WI38 (cell line): ENCODE measurements around the gene CDK9.
"Not testable (repeated sequence)": the region's sequence is repeated elsewhere in the genome, so short reads cannot be mapped to it uniquely, and the experiment has no call there.

Experiments used
- H3K4me3 ChIP-seq: 2 replicates; pipeline ENCODE4 v1.5.1; 2011; ENCODE audit warnings: low read depth, mild to moderate bottlenecking, control low read depth, low read length
- TF ChIP-seq, protein P1 (sequence below): IDR thresholded peaks from 2 replicates; pipeline ENCODE4 v1.5.1; 2012; ENCODE audit warnings: low read depth, mild to moderate bottlenecking, control low read depth, low read length

Gene CDK9

DNA sequence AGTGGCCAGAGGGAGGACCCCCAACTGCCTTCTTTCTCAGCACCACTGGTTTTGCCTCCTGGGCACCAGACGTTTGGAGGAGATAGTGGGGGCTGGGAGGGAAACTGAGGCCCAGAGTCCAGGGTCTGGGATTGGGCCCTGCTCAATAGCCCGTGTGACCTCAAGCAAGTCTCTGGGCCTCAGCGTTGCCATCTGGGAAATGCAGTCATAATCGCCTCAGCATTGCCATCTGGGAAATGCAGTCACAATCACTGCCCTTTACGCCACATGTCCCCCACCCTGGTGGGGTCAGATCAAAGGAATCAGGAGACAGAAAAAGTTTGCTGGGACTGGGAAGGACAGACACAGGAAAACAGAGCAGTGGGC, 8.9 kb upstream of the CDK9 start:
- TF ChIP-seq, protein P1, sequence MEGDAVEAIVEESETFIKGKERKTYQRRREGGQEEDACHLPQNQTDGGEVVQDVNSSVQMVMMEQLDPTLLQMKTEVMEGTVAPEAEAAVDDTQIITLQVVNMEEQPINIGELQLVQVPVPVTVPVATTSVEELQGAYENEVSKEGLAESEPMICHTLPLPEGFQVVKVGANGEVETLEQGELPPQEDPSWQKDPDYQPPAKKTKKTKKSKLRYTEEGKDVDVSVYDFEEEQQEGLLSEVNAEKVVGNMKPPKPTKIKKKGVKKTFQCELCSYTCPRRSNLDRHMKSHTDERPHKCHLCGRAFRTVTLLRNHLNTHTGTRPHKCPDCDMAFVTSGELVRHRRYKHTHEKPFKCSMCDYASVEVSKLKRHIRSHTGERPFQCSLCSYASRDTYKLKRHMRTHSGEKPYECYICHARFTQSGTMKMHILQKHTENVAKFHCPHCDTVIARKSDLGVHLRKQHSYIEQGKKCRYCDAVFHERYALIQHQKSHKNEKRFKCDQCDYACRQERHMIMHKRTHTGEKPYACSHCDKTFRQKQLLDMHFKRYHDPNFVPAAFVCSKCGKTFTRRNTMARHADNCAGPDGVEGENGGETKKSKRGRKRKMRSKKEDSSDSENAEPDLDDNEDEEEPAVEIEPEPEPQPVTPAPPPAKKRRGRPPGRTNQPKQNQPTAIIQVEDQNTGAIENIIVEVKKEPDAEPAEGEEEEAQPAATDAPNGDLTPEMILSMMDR = no peak
- no peak overlapping the region for H3K4me3 ChIP-seq

DNA sequence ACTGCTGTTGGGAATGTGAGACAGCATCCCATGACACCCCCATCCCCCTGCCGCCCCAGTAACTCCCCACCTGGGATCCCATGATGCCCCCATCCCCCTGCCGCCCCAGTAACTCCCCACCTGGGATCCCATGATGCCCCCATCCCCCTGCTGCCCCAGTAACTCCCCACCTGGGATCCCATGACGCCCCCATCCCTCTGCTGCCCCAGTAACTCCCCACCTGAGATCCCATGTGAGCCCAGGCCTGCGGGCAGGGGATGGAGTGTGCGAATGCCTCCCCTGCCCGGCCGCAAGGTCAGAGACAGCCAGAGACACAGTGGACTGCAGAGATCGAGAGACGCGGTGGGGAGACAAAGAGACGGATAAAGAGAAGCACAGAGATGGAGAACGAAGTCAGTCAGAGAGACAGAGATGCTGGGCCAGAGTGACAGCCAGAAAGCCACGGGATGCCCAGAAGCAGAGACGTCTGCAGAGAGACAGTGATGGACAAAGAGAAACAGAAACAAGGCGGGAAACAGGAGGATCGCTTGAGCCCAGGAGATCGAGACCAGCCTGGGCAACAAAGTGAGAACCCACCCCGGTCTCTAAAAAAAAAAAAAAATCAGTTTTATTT, 8.4 kb upstream of the CDK9 start:
- no peak overlapping the region for H3K4me3 ChIP-seq
- TF ChIP-seq, protein P1 = no peak

DNA sequence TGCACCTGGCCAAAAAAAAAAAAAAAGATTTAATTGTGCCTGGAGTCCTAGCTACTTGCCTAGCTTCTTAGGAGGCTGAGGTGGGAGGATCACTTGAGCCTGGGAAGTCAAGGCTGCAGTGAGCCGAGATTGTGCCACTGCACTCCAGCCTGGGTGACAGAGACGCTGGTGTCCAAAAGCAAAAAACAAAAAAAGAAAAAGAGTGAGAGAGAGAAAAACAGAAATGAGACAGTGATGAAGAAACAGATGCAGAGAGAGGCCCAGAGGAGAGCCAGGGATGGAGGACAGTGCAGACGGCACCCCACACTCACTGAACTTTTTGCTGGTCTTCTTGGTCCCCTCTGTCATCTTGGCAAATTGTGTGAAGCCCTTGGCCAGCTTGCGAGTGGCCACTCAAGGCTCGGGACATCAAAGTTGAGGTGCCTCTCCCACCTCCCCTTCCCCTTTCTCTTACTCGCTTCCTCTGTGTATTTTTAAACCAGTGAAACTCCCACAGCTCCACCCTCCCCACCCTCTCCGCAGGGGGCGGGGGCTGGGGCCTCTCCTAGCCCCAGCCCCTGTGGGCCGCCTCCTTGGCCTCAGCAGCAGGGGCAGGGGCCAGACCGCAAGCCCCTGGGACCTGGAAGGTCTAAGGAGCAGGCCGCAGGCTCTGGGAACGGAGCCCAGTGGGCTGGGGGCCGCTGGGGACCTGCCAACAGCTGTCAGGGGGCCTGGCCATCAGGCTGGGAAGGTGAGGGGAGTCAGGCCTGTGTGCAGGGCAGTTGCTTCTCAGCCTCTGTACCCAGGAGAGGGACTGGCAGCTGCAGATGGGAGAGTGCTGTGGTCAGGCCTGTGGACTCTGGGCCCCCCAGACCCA, 7.3 kb upstream of the CDK9 start, which contains the start of gene SH2D3C:
TSS of gene SH2D3C (minus strand) at position 387 of the 856 bp plus-strand sequence. CDS start at position 348, 39 bp downstream.
- TF ChIP-seq, protein P1 = no peak
- H3K4me3 ChIP-seq = no peak within 1 kb of the TSS

DNA sequence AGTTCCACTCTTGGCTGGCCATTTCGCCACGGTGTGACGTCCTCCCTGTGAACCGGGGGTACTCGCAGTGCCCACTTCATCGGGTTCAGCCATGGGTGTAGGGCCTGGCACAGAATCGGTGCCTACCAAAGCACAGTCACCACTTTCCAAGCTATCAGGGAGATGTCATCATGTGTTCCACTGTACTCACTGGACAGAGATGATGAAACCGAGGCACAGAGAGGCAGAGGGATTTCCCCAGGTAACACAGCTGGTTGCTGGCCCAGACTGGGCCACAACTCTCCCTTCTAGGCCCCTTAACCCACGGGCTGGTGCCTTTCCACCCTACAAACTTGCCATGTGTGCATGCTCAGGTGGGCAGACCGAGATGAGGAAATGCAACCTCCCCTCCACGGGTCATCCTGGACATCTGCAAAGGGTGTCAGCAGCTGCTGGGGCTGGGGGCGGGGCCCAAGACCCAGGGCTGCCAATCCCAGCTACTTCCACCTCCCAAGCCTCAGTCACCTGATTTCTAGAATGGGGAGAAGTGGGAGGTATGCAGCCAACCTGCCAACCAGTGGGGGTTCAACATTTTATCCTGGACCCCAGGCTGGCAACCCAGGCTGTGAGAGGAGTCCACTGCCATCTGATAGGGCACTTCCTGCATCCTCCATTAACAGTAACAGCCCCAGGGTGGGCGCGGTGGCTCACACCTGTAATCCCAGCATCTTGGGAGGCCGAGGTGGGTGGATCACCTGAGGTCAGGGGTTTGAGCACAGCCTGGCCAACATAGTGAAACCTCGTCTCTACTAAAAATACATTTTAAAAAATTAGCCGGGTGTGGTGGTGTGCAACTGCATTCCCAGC, 6.5 kb upstream of the CDK9 start:
- H3K4me3 ChIP-seq = no peak overlapping the region
- TF ChIP-seq, protein P1 = no peak

DNA sequence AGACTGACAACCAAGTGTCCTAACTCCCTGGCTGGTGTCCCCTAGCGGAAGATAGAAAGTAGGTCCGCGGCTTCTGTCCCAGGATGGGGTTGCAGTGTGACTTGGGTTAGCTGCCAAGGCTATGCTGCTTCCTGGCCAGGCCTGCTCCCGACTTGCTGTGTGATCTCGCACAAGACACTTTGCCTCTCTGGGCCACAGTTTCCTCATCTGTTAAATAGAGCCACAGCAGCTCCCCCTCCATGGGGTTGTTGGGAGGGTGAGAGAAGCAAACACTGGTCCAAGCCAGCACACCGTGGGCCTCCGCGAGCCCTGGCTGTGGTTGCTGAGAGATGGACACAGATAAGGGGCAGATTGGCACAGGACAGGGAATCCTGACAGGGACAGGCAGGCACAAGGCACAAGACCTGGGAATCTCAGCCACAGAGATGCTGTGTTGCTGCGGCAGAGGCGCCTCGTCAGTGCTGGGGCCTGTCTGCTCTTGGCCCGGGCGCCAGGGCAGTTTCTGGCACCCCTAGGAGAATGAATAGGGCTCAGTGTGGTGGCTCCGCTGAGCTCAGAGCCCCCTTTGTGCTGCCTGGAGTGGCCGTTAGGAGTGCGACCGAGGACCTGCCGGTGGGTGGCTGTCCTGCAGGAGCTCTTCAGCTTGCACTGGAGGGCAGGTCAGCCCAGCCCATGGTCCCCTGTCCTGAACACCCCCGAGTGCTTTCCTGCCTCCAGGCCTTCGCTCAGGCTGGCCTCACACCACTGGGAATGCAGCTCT, 5.5 kb upstream of the CDK9 start:
- H3K4me3 ChIP-seq = no peak overlapping the region
- TF ChIP-seq, protein P1 = no peak

DNA sequence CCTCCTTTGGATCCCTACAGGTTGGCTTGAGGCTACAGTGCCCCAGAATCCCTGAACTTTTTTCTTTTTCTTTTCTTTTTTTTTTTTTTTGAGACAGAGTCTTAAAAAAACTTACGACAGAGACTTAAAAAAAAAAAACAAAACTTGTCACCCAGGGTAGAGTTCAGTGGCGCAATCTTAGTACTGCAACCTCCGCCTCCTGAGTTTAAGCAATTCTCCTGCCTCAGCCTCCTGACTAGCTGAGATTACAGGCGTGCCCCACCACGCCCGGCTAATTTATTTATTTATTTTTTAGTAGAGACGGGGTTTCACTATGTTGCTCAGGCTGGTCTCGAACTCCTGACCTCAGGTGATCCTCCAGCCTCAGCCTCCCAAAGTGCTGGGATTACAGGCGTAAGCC, 4.9 kb upstream of the CDK9 start:
- not testable (repeated sequence) for H3K4me3 ChIP-seq

DNA sequence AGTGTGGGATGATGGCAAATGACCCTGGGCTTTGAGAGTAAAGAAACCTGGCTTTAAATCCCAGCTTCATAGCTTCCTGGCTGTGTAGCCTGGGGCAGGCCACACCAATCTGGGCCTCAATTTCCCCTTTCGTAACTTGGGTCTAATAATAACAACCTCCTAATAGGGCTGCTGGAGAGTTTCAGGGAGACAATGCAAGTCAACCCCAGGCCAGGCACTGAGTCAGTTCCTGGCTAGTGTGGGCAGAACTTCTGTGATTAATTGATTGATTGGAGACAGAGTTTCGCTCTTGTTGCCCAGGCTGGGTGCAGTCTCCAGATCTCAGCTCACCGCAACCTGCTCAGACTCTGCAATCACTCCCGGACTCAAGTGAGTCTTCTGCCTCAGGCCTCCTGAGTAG, 4.0 kb upstream of the CDK9 start:
- TF ChIP-seq, protein P1 = no peak
- no peak overlapping the region for H3K4me3 ChIP-seq
